Measurements from ENCODE around the gene MDH1B.
"Not testable (repeated sequence)": the region's sequence is repeated elsewhere in the genome, so short reads cannot be mapped to it uniquely, and the experiment has no call there.

Gene MDH1B

DNA sequence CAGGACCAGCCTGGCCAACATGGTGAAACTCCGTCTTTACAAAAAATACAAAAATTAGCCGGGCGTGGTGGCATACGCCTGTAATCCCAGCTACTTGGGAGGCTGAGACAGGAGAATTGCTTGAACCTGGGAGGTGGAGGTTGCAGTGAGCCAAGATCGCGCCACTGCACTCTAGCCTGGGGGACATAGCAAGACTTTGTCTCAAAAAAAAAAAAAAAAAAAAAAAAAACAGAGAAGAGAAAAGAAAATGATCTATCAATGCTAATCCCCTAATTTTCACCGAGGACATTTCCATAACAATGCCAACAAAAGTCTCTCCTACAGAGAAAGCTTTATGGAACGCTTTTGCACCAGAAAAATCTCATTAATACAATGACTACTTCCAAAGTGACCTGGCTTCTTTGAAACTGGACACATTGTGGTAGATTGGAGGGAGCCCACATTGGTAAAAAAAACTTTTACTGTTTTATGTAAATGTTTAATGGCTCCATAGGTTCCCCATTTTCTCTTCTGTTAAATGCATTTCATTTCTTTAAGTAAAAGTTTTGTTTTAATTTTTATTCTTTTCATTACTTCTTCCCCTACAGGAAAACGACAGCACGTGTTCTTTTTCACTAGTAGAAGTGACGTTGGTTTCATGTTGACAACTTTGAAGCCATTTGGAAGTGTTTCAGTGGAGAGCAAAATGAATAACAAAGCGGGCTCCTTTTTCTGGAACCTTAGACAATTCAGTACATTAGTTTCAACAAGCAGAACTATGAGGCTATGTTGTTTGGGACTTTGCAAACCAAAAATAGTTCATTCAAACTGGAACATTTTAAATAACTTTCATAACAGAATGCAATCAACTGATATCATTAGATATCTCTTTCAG lies 1.2 kb upstream of the MDH1B start:
- DNase-seq (ENCODE audit: low spot score), result no peak

DNA sequence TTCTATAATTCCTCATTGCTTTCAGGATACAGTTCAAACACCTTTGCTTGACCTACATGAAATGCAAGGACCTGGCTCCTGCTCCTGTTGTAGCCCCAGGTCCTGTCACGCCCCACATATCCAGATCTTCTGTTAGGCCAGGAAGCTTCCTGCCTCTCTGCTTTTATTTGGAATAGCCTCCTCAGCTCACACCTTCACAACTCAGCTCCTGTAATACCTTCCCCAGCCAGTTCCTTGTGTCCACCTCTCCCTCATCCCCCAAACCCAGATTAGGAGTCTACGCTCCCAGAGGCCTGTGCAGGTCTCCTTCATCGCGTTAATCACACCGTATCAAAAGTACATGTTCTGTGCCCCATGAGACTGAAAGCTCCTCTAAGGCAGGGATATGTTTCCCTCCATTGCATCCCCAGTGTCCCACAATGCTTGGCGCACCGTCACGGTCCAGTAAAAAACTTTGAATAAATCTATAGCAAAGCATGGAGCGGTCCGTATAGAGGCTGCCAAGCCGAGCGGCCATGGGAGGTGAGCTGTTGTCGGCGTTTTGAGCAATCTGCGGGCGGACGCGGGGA lies 371 bp downstream of the MDH1B start:
- DNase-seq (ENCODE audit: low spot score), result peak; percentile 6

DNA sequence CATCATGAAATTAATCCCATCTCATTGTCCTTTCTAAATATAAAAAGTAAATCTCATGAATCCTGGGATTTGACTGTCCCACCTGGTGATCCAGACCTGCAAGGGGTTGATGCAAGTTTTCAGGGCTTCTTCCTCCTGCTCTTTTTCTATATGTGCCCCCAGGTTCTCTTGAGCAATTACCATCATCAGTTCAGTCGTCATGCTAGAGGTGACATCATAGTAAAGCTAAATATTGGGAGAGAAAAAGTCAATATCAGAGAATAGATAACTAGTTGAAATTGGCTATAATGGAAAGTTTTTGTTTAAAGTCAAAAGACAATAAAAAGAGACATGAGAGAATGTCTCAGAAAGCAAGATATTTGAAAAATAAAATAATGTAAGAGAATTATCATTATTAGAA lies 8.3 kb downstream of the MDH1B start:
- DNase-seq (ENCODE audit: low spot score), result no peak

DNA sequence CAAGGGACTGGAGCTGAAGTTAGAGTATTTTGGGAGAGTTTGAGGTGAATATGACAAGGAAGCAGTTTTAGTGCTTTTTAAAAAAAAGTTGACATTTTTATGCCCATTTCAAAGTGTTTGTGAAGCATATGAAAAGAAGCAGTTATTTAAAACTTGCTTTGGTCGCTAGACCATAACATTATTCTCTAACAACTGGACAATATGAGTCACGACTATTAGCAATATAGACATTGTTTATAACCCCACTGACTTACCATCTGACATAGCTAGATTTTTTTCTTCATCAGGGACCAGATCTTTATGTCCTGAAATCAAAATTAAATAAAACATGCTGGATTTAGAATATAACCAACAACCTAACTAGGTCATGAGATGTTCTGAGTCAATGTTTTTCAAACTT lies 24.3 kb downstream of the MDH1B start:
- no peak for DNase-seq (ENCODE audit: low spot score)

DNA sequence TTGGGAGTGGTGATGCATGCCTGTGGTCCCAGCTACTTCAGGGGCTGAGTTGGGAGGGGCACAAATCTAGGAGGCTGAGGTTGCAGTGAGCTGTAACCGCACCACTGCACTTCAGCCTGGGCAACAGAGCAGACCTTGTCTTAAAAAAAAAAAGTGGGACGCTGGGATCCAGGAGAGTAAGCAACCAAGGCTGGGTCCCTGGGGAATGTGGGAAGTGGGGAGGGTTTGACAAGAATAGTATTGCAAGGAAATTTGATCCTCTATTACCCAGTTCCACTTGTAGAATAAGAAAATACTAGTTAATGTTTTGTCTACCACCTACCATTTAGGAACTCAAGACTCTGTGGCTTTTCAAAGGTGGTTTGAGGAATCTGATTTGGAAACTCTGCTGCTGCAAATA lies 25.9 kb downstream of the MDH1B start:
- DNase-seq (ENCODE audit: low spot score), result no peak

DNA sequence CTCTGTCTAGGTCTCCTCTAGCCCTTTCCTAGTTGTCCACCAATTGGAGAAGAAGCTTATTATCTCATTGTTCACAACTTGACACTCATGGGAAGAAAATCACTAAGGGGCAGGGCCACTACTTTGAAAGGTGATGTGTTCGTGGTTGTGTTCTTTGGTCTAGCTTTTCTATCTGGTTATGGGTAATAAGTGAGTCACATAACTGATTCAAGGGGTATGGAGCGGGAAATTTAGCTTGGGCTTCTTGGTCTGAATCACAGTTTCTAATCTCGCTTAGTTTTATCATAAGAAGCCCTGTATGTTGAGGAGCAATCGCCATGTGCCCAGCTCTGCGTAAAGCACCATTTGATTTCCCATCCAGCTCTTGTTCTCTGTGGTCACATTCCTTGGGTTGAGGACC lies 28.2 kb downstream of the MDH1B start:
- DNase-seq (ENCODE audit: low spot score), result no peak

DNA sequence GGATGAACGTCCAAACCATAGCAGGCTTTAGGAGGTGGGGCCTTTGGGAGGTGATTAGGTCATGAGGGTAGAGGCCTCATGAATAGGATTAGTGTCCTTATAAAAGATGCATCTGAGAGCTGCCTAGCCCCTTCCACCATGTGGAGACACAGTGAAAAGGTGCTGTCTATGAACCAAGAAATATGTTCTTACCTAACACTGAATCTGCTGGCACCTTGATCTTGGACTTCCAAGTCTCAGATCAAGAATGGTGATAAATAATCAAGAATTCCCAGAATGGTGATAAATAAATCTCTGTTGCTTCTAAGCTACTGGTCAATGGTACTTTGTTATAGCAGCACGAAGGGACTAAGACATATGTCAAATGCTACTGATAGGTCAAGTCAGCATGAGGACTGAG lies 31.8 kb downstream of the MDH1B start:
- no peak for DNase-seq (ENCODE audit: low spot score)

DNA sequence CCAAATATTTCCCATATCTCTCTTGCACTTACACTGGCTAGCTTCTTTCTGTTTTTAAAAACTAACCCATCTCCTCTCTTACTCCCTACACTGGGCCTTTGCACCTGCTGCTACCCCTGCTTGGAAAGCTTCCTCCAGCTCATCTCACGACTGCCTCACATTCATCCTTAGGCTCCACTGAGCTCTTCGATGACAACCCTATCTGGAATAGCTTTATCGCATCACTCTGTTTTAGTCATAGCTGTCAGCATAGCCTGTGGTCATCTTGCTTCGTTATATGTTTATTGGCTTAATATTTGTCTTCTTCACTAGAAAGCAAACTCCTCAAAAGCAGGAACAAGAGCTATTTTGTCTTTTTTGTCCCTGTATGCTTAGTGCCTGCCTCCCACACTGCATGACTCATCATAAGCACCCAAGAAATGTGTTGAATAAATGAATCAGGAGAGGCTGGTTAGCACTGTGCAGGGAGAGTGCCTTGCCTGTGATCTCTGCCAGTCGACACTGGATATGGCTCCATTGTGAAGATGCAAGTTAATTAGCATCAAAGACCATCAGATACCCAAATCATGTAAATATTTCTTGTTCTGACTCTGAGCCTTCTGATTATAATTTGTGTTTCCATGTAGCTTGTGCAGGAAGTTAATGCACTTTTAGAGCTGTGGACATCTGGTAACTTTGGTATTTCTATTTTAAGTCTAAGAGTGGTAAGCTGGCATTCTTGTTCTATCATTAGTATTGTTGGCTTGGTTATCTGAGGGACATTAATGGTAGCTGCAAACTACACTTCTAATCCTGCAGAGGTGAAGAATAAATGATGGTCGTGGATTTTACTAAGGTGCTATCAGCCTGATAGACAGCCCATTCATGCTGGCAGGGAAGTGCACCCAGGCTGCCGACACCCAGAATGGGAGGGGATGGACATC lies 36.6 kb downstream of the MDH1B start:
- no peak for DNase-seq (ENCODE audit: low spot score)

DNA sequence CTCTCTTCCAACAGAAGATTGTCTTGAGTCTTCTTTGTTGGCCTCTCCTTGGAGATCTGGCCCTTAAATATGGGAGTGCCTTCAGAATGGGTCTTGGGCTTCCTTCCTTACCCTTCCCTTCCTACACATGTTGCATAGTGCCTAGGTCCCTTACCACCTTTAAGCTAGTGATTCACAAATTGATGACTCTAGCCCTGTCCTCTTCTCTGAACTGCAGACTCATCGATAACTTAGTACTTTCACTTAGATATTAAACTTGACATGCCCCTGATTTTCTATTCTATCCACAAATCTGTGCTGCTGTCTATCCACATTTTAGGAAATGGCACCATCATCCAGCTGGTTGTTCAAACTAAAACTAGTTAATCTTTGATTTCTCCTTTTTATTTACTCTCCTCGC lies 37.8 kb downstream of the MDH1B start:
- DNase-seq (ENCODE audit: low spot score), result no peak

DNA sequence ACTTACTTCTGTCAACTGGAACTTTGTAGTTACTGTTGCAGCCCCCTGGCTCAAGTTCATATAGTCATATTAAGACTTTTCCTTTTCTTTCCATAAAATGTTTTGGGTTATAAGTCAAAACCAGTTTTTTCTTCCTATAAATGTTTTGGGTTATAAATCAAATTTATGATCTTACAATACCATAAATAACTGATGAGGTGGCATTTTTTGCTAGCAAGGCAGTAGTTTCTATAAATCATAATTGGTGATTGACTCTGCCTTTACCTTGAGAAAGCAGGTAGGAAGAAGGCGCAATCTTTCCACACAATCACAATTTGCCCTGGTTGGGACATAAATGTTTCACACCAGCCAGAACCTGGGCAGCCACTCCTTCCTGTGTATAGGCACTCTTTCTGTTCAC lies 41.8 kb downstream of the MDH1B start:
- DNase-seq (ENCODE audit: low spot score), result no peak

DNA sequence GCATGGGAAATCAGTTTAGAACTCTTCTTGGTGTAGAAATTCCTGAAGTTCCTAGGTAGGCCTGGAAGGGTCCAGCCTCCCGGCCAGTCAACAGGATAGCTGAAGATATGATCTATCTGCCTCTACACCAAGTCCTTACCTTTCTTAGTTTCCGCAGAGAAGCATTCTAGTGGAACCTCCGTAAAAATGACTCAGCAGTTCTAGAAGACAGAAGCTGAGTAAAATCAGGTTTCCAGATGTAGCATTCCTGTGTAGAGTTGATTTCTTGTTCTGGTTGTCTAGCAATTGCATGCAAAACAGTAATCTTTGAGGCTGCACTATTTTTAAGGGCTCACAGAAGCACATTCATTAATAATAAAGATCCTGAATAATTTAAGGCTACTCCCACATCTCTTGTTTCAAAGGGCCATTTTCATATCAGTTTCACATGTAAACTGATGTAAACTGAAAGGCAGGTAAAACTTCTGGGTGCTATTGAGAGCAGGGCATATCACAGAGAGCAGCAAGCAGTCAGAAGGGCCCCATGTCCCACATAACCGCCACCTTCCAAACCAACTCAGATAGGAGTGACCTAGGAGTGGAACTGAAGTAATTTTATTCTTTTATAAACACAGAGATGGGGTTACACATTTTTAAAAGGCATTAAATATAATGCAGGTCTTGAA lies 43.7 kb downstream of the MDH1B start:
- DNase-seq (ENCODE audit: low spot score), result no peak

DNA sequence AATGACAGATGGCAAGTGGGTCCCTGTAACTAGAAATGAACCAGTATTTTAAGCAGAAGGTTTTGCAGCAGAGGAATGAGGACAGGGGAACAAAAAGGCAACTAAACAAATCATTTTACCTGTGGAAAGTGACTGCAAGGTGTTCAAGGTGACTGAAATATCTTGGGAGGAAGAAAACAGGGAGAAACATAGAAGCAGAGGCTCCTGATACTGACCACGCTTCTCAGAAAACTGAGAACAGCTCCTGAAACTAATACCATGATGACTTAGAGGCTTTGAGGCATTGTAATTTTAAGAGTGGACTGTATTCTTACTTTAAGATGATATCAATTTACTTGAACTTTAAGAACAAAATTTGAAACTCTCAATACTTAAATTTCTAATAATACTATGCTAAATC lies 46.8 kb downstream of the MDH1B start, which contains the start of gene DYTN:
DYTN (minus strand) TSS at position 101 of the 400 bp plus-strand sequence. CDS start 117 bp downstream, outside the sequence.
- no peak for DNase-seq (ENCODE audit: low spot score)

DNA sequence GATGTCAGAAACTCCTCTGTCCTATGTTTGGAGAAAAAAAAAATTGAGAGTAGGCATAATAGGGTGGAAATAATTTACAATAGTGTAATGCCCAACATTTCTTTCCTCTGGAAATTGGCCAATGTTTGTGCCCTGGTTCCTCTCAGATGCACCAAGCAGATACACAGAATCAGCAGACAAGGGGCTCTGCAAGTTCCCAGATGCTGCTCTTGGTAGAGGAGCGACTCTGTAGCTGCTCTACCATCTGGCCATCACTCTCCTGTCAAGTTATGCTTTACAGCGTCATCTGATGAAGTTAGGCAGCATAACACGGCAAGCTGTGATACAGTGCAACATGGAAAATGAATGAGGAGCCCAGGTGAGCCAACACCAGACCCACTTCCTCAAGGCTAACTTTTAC lies 48.5 kb downstream of the MDH1B start:
- DNase-seq (ENCODE audit: low spot score), result no peak

DNA sequence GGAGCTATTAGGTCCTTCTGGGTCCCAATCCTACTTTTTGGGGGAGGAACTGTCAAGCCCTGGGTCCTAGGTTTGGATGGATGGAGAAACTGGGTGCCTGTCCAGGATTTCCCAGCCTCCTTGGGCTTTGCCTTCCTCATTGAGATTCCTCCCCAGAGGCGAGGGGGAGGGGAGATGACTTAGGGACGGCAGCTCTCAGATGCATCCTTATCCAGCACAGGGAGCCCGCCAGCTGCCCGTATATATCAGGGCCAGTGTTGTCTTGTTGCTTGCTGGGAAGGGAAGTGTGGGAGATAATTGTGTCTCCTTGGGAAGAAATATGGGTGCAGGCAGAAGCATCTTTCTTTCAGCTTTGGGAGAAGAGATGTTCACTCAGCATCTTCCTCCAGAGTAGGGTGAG lies 49.9 kb downstream of the MDH1B start:
- not testable (repeated sequence) for DNase-seq (ENCODE audit: low spot score)

DNA sequence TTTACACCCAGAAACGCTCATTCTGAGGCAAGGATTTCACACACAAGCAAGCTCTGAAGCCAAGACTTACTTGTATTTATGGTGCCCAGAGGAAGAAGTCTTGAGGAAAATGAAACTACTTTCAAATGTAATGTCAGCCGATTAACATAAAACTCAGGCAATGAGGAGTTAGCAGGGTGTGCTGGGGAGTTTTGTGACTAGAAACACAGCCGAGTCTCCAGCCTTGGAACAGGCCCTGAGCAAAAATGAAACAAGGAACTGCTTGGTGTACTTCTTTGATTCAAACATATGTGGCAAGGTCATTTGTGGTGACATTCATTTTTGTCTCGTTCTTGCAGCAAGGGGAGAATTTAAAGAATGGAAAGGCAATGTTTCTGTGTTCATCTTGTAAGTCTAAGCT lies 51.4 kb downstream of the MDH1B start:
- no peak for DNase-seq (ENCODE audit: low spot score)

DNA sequence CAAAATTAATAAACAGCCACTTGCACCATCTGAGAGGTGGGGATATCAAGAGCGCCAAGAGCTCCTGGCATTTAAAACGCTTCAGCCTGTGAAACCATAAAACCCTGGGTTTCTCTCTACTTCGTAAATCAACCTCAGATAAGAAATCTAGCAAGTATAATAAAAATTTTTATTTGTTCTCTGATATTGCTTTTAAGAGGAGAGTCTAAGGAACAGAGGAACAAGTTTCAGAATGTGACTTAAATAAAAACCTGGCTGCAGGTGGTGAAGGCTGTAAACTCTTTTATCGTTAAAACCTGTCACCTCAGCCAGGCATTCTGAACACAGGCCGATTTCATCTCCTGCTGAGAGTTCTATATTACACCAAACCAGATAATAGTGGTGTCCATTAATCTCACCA lies 56.8 kb downstream of the MDH1B start:
- no peak for DNase-seq (ENCODE audit: low spot score)

DNA sequence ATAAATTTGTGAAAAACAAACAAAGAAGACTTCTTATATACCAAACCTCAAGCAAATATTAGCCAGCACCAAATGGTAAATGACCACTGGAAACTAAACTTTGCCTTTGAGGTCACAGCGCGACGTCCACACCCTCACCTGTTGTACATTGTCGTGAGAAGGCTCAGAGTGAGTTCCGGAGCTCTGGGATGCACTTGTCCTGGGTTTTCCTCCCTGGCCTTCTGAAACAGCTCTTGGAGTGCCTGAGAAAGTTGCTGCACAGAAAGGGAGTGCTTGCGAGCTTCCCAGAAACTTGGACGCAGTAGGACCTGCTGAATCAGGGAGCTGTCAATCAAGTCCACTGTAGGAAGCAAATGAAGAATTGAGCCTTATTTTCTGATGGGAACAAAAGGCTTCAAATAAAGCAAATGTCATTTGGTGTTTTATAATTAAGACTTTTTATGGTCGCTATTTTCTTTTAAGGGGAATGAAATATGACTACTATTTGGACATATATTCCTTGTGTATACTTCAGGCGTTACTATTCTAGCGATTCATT lies 57.9 kb downstream of the MDH1B start:
- DNase-seq (ENCODE audit: low spot score), result no peak

DNA sequence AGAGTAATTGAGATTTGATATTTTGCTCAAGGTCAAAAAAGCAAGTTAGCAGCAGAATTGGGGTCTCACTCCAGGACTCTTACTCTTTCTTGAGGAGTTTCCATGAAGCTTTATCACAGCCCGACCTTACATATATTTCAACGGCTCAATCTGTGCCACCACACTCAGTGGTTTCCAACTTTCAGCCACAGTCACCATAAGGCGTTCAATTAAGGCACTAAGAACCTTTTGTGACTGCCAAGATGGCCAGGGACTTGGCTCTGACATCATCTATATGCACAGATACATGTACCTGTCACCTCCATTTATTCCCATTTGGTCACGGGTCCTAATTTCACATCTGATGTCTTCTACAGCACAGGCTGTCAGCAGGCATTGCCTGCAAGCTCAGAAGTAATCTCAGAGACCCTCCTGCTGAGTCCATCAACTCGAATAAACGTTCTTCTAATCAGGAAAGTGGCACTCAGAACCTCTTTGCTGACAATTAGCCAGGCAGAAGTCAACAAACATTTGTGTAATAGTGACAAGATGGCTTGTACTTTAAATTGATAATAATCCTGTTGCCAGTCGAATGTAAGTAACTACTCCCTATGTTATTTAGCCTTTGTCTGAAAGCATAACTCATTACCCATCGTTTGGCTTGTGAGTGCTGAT lies 63.0 kb downstream of the MDH1B start:
- no peak for DNase-seq (ENCODE audit: low spot score)

DNA sequence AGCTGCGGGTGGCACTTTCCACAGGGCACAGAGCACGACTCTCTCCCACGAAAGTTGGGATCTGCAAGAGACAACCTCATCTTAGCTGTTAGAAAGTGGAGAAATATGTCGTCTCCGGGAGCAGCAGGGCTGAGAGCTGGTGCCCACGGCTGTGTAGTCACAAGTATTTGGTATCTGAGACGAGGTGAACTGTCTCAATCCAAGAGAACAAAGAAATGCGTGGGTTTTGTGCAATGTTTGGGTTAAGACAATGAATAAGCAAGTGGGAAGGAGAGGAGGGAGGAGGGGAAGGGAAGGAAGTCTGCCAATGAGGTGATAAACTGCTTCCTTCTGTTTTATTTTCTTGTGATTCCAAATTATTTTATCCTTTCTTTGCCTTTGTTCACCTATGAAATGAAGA lies 65.0 kb downstream of the MDH1B start:
- no peak for DNase-seq (ENCODE audit: low spot score)

DNA sequence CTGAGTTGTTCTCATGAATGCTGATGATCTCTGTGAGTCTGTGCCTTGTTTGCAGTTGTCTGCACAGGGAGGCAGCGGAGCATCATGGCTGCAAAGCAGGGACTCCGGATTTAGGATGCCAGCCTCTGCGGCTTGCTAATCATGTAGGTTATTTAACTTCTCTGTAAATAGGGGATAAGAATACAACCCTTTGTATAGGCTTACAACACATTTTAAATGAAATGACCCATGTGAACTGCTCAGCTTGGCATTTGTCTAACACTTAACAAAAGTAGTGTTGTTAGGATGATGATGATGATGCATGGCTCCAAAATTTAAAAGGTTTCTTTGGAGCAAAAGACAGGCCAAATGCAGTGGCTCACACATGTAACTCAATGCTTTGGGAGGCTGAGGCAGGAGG lies 66.3 kb downstream of the MDH1B start:
- no peak for DNase-seq (ENCODE audit: low spot score)

DNA sequence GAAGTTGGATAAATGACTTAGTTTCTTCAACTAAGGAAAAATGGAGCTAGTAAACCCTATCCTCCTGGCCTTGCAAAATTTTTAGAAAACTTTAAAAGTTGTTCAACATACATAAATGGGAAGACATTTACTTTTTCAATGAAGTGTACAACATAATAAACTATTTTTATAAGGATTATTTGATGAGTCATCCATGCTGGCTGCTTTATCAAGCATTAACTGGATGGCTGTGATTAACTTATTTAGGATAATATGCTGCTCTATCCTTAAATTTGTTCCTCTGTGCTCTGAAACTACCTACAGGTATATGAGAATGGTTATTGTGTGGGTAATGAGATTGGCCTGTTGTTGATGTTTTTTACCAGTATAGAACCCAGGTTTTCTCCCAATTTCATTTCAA lies 68.2 kb downstream of the MDH1B start:
- DNase-seq (ENCODE audit: low spot score), result no peak

Measured in kidney capillary endothelial cell (primary cell).